Thyroid gland (tissue), 4 donors: ENCODE results near the gene KRTAP10-10. TPM values are rescaled to one million over a fixed set of nuclear protein-coding genes. Genes with fewer than 3 reads are reported as not detected.
"Not testable (repeated sequence)": the region's sequence is repeated elsewhere in the genome, so short reads cannot be mapped to it uniquely, and the experiment has no call there.

Experiments
- DNase-seq, 2 donors: peaks; one replicate each; pipeline ENCODE4 v3.0.0-alpha.2; 2019
- H3K27ac ChIP-seq, 3 donors: fragments of 200-600 bp; sonication (generic); 1 replicate in 2 of 3; 2 replicates in 1 of 3; pipeline ENCODE4 v1.5.1; 2016 to 2019; ENCODE audit warnings: mild to moderate bottlenecking in 1 of 3, moderate library complexity in 1 of 3
- H3K27me3 ChIP-seq: fragments of 200-600 bp; sonication (generic); one replicate; pipeline ENCODE4 v1.5.1; 2019
- H3K36me3 ChIP-seq, 2 donors: fragments of 200-600 bp; sonication (generic); one replicate each; pipeline ENCODE4 v1.5.1; 2016 to 2019
- H3K4me1 ChIP-seq, 2 donors: fragments of 200-600 bp; sonication (generic); one replicate each; pipeline ENCODE4 v1.5.1; 2017 to 2019
- H3K4me3 ChIP-seq, 3 donors: fragments of 200-600 bp; sonication (generic); replicated peaks in 1 of 3; 1 replicate in 2 of 3; 2 replicates in 1 of 3; pipeline ENCODE4 v1.5.1; 2016; ENCODE audit warnings: mild to moderate bottlenecking in 1 of 3
- H3K9me3 ChIP-seq: fragments of 200-600 bp; sonication (generic); one replicate; pipeline ENCODE4 v1.5.1; 2017
- POLR2A ChIP-seq, 2 donors: fragments of 450-650 bp; IDR thresholded peaks; one replicate each; pipeline ENCODE4 v1.6.1; 2017; ENCODE audit warnings: antibody characterized with exemption in 2 of 2, mild to moderate bottlenecking in 2 of 2, moderate library complexity in 1 of 2
- WGBS, 2 donors: methylation state at CpG; one replicate each; pipeline ENCODE4 v1.1.5; 2017; 5-methylcytosine and 5-hydroxymethylcytosine counted together
- intact Hi-C: fragments of 100-400 bp; cut with DNase I; formaldehyde crosslinking; loops from one replicate; pipeline ENCODE4 v1.15.1; 2023
- total RNA-seq, 4 donors: library from RNA; depleted of rRNA; stranded (reverse); fragments of >200 nt; gene quantifications; one replicate each; pipeline ENCODE4 v1.2.3, GENCODE V29; 2016
- TF ChIP-seq, protein P1 (sequence below), 6 experiments: fragments of 200-600 bp in 3 of 6; fragments of 450-650 bp in 3 of 6; sonication (generic) in 3 of 6; IDR thresholded peaks; one replicate each; pipeline ENCODE4 v1.5.1; 2016 to 2019; ENCODE audit warnings: antibody characterized with exemption in 6 of 6, mild to moderate bottlenecking in 2 of 6, inconsistent platforms in 1 of 6, moderate library complexity in 1 of 6

KRTAP10-10 gene
- total RNA-seq, 4 donors from 2014 or later, result not detected

- no peaks in the 10 kb centered on the region for H3K4me1 ChIP-seq
- H3K4me3 ChIP-seq, result no peak overlapping the region
- H3K27me3 ChIP-seq, result no peaks in the 10 kb centered on the region
- intact Hi-C loops, result no loop called here
- no peak for DNase-seq
- TF ChIP-seq POLR2A (IDR thresholded peaks at IDR 0.05), result no peak
- TF ChIP-seq, protein P1, sequence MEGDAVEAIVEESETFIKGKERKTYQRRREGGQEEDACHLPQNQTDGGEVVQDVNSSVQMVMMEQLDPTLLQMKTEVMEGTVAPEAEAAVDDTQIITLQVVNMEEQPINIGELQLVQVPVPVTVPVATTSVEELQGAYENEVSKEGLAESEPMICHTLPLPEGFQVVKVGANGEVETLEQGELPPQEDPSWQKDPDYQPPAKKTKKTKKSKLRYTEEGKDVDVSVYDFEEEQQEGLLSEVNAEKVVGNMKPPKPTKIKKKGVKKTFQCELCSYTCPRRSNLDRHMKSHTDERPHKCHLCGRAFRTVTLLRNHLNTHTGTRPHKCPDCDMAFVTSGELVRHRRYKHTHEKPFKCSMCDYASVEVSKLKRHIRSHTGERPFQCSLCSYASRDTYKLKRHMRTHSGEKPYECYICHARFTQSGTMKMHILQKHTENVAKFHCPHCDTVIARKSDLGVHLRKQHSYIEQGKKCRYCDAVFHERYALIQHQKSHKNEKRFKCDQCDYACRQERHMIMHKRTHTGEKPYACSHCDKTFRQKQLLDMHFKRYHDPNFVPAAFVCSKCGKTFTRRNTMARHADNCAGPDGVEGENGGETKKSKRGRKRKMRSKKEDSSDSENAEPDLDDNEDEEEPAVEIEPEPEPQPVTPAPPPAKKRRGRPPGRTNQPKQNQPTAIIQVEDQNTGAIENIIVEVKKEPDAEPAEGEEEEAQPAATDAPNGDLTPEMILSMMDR (IDR thresholded peaks at IDR 0.05), result no peak
- 68 to 80% methylated on average over 9 of the region's 9 CpGs for WGBS, 2 donors
- H3K9me3 ChIP-seq, result no peaks in the 10 kb centered on the region
- H3K36me3 ChIP-seq, result no peaks in the 10 kb centered on the region
- no peak overlapping the region for H3K27ac ChIP-seq
Observed at GRCh38 chr21:44596068-44596725, 41.0 kb upstream of the KRTAP10-10 start.

DNA sequence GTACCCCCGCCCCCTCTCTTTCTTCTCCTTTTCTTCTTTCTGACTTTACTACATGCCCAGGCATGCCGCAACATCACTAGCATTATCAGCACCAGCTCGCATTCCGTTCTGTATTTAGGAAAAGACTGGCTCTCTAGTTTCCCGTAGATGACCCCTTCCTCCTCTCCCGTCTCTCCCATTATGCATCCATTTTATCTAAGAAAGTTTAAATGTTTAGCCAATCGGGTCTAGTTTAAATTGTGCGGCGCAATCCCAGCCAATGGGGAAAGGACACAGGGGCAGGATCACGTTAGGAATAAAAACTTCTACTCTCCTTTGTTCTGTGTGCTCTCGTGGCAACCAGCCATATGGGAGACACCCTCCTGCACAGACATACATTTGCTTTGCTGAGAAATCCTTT is 39.1 kb upstream of the KRTAP10-10 start:
- Histone ChIP-seq H3K36me3 (no peaks in the 10 kb centered on the region), H3K4me1 (no peaks in the 10 kb centered on the region), H3K27me3 (no peaks in the 10 kb centered on the region), H3K9me3 (no peaks in the 10 kb centered on the region), H3K4me3 (no peak overlapping the region), H3K27ac (no peak overlapping the region)
- WGBS, 2 donors, result 85% methylated on average over 11 of the region's 11 CpGs
- no peak for DNase-seq
- intact Hi-C loops, result no loop called here
- TF ChIP-seq, protein P1 (IDR thresholded peaks at IDR 0.05), result no peak
- TF ChIP-seq POLR2A (IDR thresholded peaks at IDR 0.05), result no peak

- Histone ChIP-seq H3K9me3 (no peaks in the 10 kb centered on the region), H3K27ac (no peak overlapping the region), H3K4me3 (no peak overlapping the region), H3K4me1 (no peaks in the 10 kb centered on the region), H3K27me3 (no peaks in the 10 kb centered on the region), H3K36me3 (no peaks in the 10 kb centered on the region)
- TF ChIP-seq, protein P1 (IDR thresholded peaks at IDR 0.05), result no peak
- TF ChIP-seq POLR2A (IDR thresholded peaks at IDR 0.05), result no peak
- WGBS, 2 donors, result 89 to 91% methylated on average over 8 of the region's 8 CpGs
- no peak for DNase-seq
- intact Hi-C loops, result no loop called here
Observed at GRCh38 chr21:44599264-44600029, 37.7 kb upstream of the KRTAP10-10 start.

- H3K27ac ChIP-seq, H3K36me3 ChIP-seq, DNase-seq, H3K9me3 ChIP-seq, H3K4me1 ChIP-seq, H3K4me3 ChIP-seq, intact Hi-C loops, H3K27me3 ChIP-seq: not testable (repeated sequence)
- 82 to 84% methylated on average over 15 to 19 of the region's 23 CpGs for WGBS, 2 donors
Observed at GRCh38 chr21:44600118-44600978, 36.8 kb upstream of the KRTAP10-10 start, which contains the start of gene KRTAP10-7. Gene KRTAP10-7, plus strand, starts transcription at chr21:44600597. Its CDS starts 25 bp downstream, at chr21:44600622.

DNA sequence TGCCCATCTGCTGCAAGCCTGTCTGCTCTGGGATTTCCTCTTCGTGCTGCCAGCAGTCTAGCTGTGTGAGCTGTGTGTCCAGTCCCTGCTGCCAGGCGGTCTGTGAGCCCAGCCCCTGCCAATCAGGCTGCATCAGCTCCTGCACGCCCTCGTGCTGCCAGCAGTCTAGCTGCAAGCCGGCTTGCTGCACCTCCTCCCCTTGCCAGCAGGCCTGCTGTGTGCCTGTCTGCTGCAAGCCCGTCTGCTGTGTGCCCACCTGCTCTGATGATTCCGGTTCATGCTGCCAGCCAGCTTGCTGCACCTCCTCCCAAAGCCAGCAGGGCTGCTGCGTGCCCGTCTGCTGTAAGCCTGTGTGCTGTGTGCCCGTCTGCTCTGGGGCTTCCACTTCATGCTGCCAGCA is 36.1 kb upstream of the KRTAP10-10 start:
- H3K27ac ChIP-seq, H3K27me3 ChIP-seq, H3K4me3 ChIP-seq, intact Hi-C loops, H3K9me3 ChIP-seq, H3K36me3 ChIP-seq, H3K4me1 ChIP-seq, DNase-seq: not testable (repeated sequence)
- 83 to 92% methylated on average over 5 to 9 of the region's 10 CpGs for WGBS, 2 donors
